ENCODE data around the gene BRAT1. TPM values are rescaled to one million over a fixed set of nuclear protein-coding genes. Genes with fewer than 3 reads are reported as not detected.

The BRAT1 gene
- total RNA-seq, 4 donors from 2014 or later = 15.5 to 28.3 (median 22.8) TPM

DNA sequence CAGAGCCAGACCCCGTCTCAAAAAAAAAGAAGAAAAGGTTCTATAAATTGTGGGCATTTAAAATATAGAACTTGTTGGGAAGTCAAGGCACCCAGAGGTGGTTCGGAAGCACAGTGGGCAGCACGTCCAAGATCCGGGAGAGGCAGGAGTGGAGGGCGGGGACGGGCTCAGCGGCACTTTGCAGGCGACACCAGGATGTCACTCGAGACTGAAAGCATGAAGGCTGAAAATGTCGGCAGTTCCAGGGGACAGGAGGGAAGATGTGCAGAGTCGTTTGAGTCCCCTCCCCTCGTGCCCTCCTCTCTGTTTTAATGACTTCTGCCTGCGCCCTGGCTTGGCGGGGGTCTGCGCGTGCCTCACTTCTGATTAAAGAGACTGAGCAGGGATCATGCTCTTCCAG lies 34.0 kb upstream of the BRAT1 start:
- no peaks in the 10 kb centered on the region for H3K9me3 ChIP-seq
- intact Hi-C loops (cut with DNase I) = no loop called here
- no peaks in the 10 kb centered on the region for H3K27me3 ChIP-seq
- no peak for DNase-seq
- no peak overlapping the region for H3K4me3 ChIP-seq
- 92 to 94% methylated on average over 16 of the region's 16 CpGs for WGBS, 2 donors
- H3K27ac ChIP-seq = no peak overlapping the region
- H3K4me1 ChIP-seq = no peaks in the 10 kb centered on the region
- TF ChIP-seq POLR2A (IDR thresholded peaks at IDR 0.05) = no peak
- no peak for TF ChIP-seq CTCF (IDR thresholded peaks at IDR 0.05)
- peaks cover 5 to 86% (median 11%) of the 10 kb centered on the region in 3 donors for H3K36me3 ChIP-seq

DNA sequence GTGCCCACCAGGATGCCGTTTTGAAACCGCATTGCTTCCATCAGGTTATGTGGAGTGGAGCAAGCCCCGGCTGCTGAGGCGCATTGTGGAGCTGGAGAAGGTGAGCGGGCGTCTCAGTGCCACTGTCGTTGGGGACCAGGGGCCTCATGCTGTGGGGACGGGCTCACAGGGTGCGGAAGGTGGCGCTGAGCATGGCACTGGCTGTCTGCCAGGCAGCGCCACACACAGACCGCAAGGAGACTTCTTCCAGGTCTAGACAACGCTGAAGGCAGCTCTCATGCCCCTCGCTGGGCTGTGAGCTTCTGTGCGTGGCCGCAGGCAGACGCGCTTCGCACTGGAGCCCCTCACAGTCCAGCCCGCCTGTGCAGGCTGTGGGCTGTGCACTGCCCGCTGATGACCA lies 32.5 kb upstream of the BRAT1 start:
- TF ChIP-seq POLR2A (IDR thresholded peaks at IDR 0.05) (no peak), CTCF (IDR thresholded peaks at IDR 0.05) (no peak)
- 93 to 100% methylated on average over 3 of the region's 21 CpGs for WGBS, 2 donors
- peaks cover under 1 to 77% (median 3%) of the 10 kb centered on the region in 3 donors for H3K36me3 ChIP-seq
- H3K4me1 ChIP-seq = no peaks in the 10 kb centered on the region
- DNase-seq = no peak
- H3K27ac ChIP-seq = no peak overlapping the region
- H3K4me3 ChIP-seq = no peak overlapping the region
- no peaks in the 10 kb centered on the region for H3K9me3 ChIP-seq
- H3K27me3 ChIP-seq = no peaks in the 10 kb centered on the region
- intact Hi-C loops (cut with DNase I) = no loop called here

DNA sequence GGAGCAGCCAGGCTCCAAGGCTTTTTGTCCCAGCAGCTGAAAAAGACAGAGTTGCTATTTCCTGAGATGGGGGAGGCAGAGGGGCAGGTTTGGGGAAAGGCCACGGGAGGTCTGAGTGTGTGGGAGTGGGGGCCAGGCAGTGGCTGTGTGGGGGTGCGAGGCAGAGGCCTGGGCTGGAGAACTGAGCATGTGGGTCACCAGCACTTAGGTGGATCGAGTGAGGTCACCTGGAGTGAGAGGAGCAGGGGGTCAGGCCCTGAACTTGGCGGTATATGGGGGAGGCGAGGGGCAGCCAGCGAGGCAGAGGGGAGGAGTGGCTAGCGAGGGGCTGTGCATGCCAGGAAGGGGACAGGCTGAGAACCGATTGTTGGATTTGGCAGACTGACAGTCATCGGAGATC lies 31.8 kb upstream of the BRAT1 start:
- WGBS, 2 donors = 88 to 91% methylated on average over 8 to 9 of the region's 9 CpGs
- Histone ChIP-seq H3K4me3 (no peak overlapping the region), H3K27me3 (no peaks in the 10 kb centered on the region), H3K9me3 (no peaks in the 10 kb centered on the region), H3K36me3 (peaks cover 0 to 72% (median 0%) of the 10 kb centered on the region in 3 donors), H3K4me1 (no peaks in the 10 kb centered on the region), H3K27ac (no peak overlapping the region)
- TF ChIP-seq CTCF (IDR thresholded peaks at IDR 0.05) (no peak), POLR2A (IDR thresholded peaks at IDR 0.05) (no peak)
- no peak for DNase-seq
- intact Hi-C loops (cut with DNase I) = no loop called here

GRCh38 chr7:2586326-2587020 lies 31.1 kb upstream of the BRAT1 start:
- no peak for DNase-seq
- no peaks in the 10 kb centered on the region for H3K27me3 ChIP-seq
- 85 to 89% methylated on average over 19 to 24 of the region's 24 CpGs for WGBS, 2 donors
- intact Hi-C loops (cut with DNase I) = no loop called here
- TF ChIP-seq CTCF (IDR thresholded peaks at IDR 0.05) = no peak
- TF ChIP-seq POLR2A (IDR thresholded peaks at IDR 0.05) = no peak
- peaks cover 0 to 68% (median 0%) of the 10 kb centered on the region in 3 donors for H3K36me3 ChIP-seq
- H3K27ac ChIP-seq = no peak overlapping the region
- no peaks in the 10 kb centered on the region for H3K9me3 ChIP-seq
- no peaks in the 10 kb centered on the region for H3K4me1 ChIP-seq
- H3K4me3 ChIP-seq = no peak overlapping the region

- Histone ChIP-seq H3K4me3 (no peak overlapping the region), H3K9me3 (no peaks in the 10 kb centered on the region), H3K27me3 (no peaks in the 10 kb centered on the region), H3K4me1 (no peaks in the 10 kb centered on the region), H3K36me3 (peaks cover 0 to 58% (median 0%) of the 10 kb centered on the region in 3 donors), H3K27ac (no peak overlapping the region)
- WGBS, 2 donors = 90 to 95% methylated on average over 13 to 18 of the region's 19 CpGs
- intact Hi-C loops (cut with DNase I) = no loop called here
- no peak for DNase-seq
- TF ChIP-seq POLR2A (IDR thresholded peaks at IDR 0.05) (no peak), CTCF (IDR thresholded peaks at IDR 0.05) (no peak)
These were observed 30.1 kb upstream of the BRAT1 start for GRCh38 chr7:2585446-2585845.
